ENCODE data around the gene ELFN2. TPM values are rescaled to one million over a fixed set of nuclear protein-coding genes. Genes with fewer than 3 reads are reported as not detected.

ELFN2 gene
- total and polyA plus RNA-seq, 9 donors, result 0.01 to 0.05 (median 0.03) TPM; not detected in 5

DNA sequence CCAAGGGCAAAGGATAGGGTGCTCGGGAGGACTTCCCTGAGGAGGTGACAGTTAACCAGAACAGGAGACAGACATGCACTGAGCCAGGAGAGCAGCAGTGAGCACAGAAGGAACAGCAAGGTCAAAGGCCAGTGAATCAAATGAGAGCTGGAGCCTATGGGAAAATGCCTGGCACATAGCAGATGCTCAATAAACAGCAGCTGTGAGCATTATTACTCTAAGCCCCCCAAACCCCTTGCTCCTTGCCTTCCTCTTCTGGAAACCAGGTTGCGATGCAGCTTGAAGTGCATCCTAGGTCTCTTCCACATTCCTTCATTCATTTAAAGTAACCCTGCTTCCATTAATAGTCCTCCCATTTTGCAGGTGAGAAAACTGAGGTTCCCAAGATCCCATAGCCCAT, 13.0 kb downstream of the ELFN2 start:
- no peak for DNase-seq
- H3K4me3 ChIP-seq, result no peak overlapping the region
- no peaks in the 10 kb centered on the region for H3K9me3 ChIP-seq
- H3K36me3 ChIP-seq, result no peaks in the 10 kb centered on the region
- no peaks in the 10 kb centered on the region for H3K27me3 ChIP-seq
- 78 to 83% (median 81%) methylated on average over 2 of the region's 2 CpGs for WGBS, 3 donors
- intact Hi-C loops (cut with DNase I), result no loop called here
- H3K4me1 ChIP-seq (ENCODE audit: insufficient read depth), result no peaks in the 10 kb centered on the region
- TF ChIP-seq EP300 (IDR thresholded peaks at IDR 0.05), result no peak
- TF ChIP-seq POLR2A (IDR thresholded peaks at IDR 0.05), result no peak
- TF ChIP-seq, protein P1, sequence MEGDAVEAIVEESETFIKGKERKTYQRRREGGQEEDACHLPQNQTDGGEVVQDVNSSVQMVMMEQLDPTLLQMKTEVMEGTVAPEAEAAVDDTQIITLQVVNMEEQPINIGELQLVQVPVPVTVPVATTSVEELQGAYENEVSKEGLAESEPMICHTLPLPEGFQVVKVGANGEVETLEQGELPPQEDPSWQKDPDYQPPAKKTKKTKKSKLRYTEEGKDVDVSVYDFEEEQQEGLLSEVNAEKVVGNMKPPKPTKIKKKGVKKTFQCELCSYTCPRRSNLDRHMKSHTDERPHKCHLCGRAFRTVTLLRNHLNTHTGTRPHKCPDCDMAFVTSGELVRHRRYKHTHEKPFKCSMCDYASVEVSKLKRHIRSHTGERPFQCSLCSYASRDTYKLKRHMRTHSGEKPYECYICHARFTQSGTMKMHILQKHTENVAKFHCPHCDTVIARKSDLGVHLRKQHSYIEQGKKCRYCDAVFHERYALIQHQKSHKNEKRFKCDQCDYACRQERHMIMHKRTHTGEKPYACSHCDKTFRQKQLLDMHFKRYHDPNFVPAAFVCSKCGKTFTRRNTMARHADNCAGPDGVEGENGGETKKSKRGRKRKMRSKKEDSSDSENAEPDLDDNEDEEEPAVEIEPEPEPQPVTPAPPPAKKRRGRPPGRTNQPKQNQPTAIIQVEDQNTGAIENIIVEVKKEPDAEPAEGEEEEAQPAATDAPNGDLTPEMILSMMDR (IDR thresholded peaks at IDR 0.05), result no peak
- no peak overlapping the region for H3K27ac ChIP-seq

DNA sequence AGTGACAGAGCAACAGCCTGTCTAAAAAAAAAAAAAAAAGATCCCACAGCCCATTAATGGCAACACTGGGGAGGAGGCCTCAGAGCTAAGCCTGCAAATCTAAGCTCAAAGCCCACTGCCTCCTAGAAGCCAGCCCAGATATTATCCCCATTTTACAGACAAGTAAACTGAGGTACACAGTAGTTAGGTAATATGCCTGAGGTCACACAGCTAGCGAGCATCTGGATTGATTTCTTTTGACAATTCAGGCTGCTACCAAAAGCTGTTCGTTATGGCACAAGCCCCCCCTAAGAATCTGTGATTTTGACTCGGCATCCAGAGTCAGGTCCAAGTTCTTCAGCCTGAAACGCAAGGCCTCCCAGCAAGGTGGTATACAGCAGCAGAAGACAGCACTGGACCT, 13.7 kb downstream of the ELFN2 start:
- Histone ChIP-seq H3K4me3 (no peak overlapping the region), H3K9me3 (no peaks in the 10 kb centered on the region), H3K27me3 (no peaks in the 10 kb centered on the region), H3K27ac (no peak overlapping the region), H3K36me3 (no peaks in the 10 kb centered on the region), H3K4me1 (ENCODE audit: insufficient read depth) (no peaks in the 10 kb centered on the region)
- intact Hi-C loops (cut with DNase I), result no loop called here
- 78 to 85% (median 83%) methylated on average over 4 of the region's 4 CpGs for WGBS, 3 donors
- no peak for DNase-seq
- TF ChIP-seq POLR2A (IDR thresholded peaks at IDR 0.05) (no peak), EP300 (IDR thresholded peaks at IDR 0.05) (no peak)
- TF ChIP-seq, protein P1 (IDR thresholded peaks at IDR 0.05), result no peak

DNA sequence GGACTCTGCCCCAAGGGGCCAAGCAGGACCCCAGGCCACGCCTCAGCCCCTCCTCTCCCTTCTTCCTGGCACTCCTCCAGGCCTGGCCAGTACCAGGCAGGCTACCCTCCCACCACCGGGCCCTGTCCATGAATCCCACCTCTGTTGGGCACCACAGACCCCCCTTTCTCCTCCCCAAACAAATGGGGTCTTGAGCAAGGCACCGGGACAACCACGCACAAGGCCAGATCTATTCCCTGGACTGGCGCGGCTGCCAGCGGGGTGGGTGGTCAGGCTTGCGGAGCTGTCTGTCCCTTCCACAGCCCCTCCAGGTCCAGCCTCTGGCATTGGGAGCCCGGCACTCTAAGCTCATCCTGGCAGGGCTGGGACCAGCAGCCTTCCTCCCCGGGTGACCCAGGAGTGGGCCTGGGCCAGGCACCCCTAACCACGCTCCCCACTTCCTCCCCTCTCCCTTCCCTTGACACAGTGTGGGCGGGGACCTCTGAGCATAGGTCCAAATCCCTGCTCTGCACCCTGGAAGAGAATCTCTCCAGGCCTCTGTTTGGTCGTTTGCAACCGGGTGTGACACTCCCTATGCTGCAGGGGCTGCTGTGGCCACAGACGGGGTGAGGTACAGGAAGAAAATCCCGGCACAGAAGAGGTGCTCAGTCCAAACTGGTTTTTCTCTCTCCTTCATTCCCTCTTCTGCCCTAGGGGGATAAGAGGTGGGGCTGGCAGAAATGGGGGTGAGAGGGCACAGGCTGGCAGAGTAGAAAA, 14.6 kb downstream of the ELFN2 start:
- WGBS, 3 donors, result 67 to 70% (median 68%) methylated on average over 16 of the region's 16 CpGs
- Histone ChIP-seq H3K4me3 (no peak overlapping the region), H3K9me3 (no peaks in the 10 kb centered on the region), H3K27me3 (no peaks in the 10 kb centered on the region), H3K27ac (no peak overlapping the region), H3K4me1 (ENCODE audit: insufficient read depth) (no peaks in the 10 kb centered on the region), H3K36me3 (no peaks in the 10 kb centered on the region)
- no peak for DNase-seq
- intact Hi-C loops (cut with DNase I), result no loop called here
- TF ChIP-seq POLR2A (IDR thresholded peaks at IDR 0.05) (no peak), EP300 (IDR thresholded peaks at IDR 0.05) (no peak)
- TF ChIP-seq, protein P1 (IDR thresholded peaks at IDR 0.05), result no peak

DNA sequence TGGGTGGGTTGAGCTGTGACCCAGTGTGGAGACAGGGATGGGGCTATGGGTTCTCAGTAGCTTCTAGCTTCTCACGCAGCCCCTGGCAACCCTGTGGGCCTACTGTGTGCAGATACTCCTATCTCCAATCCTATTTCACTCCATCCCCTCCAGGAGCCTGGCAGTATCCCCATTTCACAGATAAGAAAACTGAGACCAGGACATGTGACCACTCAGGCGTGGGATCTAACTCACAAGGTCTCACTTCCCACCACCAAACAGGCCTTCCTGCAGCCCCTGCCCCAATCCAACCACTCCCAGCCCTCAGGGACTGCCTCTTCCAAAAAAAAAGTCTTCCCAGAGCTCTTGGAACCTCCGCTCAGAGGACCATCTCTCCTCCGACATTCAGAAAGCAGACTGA, 15.6 kb downstream of the ELFN2 start:
- Histone ChIP-seq H3K27ac (no peak overlapping the region), H3K36me3 (no peaks in the 10 kb centered on the region), H3K4me1 (ENCODE audit: insufficient read depth) (no peaks in the 10 kb centered on the region), H3K27me3 (no peaks in the 10 kb centered on the region), H3K4me3 (no peak overlapping the region), H3K9me3 (no peaks in the 10 kb centered on the region)
- intact Hi-C loops (cut with DNase I), result no loop called here
- TF ChIP-seq, protein P1 (IDR thresholded peaks at IDR 0.05), result no peak
- TF ChIP-seq POLR2A (IDR thresholded peaks at IDR 0.05) (no peak), EP300 (IDR thresholded peaks at IDR 0.05) (no peak)
- DNase-seq, result no peak
- WGBS, 3 donors, result 66 to 76% (median 74%) methylated on average over 4 of the region's 4 CpGs
